HL-60/S4 treated with phorbol 12-myristate 13-acetate at 8.2 ng/mL for 4 days and 3 days (cell line): ENCODE measurements around the gene DCUN1D3.

ENCODE experiments used
- in situ Hi-C: fragments of 300-500 bp; cut with MboI; formaldehyde crosslinking; loops from 2 replicates; pipeline ENCODE4 v1.15.0; 2022; ENCODE audit warnings: low sequenced_read_pairs

The DCUN1D3 gene

DNA sequence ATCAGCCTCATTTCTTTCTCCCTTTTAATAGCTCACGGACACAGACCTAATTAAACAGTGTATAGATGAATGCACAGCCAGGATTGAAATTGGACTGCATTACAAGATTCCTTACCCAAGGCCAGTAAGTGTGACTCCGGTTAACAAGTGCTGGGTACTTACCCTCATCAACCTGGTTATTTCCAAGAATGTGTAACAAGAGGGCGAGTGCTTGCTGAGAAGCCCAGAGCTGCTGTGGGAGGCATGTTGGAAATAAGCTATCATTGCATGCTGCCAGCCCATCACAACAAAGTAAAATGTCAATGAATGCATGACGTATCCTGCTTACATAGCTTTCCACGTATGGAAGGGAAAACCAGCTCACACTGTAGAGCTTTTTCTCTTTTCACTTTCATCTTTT, 19.9 kb upstream of the DCUN1D3 start:
- in situ Hi-C loops = no loop called here

DNA sequence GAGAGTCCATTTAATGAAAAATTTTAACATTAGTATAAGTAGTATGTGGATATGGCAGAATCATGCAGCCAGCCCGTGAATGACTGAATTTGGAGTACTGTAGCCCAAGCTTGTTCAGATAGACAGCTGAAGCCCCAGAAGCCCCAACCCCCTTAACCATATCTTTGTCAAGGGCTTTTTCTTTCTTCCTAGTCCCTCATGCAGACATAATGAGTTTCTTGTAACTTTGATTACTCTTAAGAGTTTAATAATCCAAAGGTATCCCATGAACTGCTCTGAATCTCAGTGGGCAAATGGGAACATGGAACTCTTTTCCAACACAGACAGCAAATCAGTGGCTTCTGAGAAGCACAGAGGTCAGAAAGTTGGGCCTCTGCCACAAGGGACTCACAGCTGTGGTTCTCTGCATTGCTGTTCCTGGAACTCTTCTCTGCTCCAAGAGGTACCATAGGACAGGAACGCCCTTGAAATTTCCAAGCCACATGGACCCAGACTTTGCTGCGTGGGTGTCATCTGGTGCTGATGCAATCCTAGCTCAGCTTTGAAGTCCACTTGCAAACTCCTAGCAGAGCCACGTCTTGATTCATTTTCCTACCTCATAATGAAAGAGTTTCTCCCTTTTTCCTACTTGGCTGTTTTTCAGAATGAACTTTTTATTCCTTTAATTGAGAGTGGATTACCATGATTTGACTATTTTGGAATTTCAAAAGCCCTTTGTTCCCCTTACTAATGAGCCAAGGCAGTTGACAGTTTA, 18.5 kb upstream of the DCUN1D3 start:
- in situ Hi-C loops = no loop called here

DNA sequence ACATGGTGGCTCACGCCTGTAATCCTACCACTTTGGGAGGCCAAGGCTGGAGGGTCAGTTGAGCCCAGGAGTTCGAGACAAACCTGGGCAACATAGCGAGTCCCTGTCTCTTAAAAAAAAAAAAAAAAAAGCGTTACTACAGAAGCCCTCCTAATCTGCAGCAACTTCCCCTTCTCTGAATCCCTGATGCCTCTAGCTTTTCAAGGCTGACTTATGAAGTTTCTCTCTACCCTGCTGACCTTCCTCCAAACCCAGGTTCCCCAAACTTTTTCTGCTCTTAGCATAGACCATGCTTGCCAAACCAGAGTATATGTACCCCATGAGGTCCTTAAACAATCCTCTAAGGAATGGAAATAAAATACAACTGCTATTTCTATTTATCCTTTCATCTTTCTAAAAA, 16.8 kb upstream of the DCUN1D3 start:
- in situ Hi-C loops = no loop called here

DNA sequence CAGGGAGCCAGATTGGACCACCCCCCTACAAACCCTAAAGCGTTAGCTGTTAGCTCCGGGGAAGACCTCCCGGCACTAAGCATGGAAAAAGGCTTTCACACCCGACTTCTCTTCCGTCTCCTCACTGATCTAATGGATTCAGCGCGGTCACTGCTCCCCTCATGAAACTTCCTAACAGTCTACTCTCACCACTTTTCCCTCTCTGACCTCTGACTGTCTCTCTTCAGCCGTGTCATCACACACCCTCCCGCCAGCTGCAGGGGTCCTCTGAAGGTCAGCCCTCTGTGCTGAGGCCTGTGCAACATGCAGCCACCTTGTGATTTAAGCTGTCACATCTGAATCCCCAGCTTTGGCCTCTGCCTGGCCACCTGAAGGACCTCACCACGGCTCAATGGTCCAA, 16.1 kb upstream of the DCUN1D3 start:
- in situ Hi-C loops = no loop called here

DNA sequence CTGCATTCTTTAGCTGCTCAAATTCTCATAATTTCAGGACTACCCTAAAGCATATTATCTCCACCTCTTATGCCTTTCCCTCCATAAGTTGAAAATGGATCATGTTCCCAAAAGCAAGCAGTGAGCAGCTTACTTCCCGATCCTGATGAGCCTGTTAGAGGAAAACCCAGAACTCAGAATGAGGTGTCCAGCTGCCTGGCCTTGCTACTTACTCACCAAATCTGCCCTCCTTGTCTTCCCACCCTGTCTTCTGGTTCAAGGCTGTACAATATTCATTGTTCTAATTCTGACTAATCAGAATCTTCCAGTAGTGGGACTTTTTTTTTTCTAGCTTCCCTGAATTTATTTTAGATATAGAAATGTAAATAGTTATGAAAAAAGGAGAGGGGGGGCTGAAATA, 11.2 kb upstream of the DCUN1D3 start:
- in situ Hi-C loops = no loop called here

DNA sequence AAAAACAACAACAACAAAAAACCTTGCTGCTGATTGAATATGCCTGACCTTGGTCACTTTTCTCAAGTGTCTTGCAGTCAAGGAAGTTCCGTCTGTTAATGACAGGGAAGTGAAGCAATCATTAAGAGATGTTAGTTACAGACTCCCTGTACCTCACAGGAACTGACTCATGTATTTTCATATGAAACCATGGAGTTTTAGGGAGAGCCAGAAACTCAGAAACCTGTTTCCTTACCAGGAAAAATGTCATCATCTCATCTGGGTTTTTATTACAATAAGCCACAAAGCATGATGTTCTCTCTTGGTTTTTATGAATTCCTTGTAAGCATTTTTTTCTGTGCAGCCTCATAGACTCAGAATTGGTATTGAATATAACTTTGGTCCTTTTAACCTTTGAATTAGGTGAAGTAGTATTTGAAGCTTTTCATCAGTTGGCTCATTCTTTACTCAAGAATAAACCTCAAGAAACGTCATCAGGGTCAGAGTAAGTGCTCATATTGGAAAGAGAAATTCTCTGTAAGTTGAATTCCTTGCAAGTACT, 10.7 kb upstream of the DCUN1D3 start:
- in situ Hi-C loops = no loop called here

DNA sequence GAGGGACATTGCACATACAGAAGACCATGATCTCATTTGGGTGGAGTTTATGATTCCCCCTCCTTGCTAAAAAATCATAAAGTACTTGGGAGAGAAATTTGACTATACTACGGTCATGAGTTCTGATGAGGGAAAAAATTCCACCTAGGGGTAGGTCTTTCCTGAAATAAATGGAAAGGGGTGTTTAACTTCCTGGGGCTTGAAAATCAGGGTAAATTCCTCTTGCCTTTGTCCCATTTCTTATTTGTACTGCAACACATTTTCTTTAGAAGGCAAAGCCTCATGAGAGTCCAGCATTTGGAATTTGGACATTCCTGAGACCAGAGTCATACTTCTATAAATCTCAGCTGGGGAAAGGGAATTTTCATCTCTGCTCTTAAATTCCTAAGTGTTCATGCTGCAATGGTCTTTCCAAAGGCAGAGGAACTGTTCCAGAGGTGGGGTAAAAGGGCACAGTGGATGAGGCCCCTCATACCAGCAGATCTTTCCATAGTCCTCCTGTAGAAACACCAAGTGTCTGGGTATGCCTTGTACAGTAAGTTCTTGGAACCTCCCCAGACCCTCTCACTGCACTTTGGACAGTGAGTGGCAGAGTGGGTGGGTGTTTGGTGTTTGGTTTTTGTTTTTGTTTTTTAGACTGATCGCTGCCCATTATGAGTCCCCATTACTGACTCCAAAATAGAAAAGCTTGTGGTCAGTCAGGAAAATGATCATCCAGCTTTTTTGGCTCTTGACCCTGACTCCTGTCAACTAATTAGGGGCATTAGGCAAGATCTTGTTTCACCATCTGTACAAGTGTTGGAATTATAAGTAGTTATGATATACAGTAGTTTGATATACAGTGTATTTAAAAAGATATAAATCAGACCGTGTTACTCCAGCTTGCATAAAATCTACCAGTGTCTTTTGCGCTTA, 6.4 kb upstream of the DCUN1D3 start:
- in situ Hi-C loops = no loop called here

DNA sequence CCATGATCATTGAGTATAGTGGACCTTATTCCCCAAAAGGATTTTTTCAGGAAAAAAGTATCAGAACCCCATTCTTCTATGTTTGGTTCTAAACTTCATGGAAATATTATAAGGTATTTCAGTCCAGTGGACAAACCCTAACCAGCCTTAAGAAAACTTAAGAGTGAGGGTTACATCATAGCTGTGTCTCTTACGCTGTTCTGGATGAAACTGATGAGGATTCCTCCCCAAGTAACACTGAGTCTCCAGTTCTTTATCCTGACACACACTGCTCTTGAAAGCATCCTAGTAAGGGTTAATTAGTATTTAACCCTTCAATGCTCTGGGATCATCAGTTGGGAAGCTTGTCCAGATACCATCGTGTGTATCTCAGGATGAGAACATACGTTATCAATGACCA, 5.4 kb upstream of the DCUN1D3 start:
- in situ Hi-C loops = no loop called here

DNA sequence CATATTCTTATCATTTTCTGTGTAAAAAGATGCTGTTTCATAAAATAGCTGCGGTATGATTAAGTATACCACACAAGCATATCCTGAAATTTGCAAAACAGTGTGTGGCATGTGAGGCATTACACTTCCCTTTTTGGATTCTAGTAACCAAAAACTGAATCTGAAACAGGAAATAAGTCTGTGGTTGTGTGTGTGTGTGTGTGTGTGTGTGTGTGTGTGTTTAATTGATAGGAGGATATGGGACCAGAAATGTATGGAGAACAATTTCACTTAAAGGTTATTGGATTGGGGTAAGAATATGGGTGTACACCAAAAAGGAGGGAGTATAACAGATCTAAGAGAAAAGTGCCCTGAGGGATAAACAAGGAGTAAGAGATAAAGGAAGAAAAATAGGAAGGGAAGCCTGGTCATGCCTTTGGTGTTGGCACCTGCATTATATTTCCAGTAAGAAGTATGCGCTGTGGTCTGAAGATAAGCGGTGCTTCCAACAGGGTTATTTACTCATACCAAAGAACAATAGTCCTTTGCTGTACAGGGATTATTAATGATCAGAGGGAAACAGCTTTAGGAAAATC, 4.4 kb upstream of the DCUN1D3 start:
- in situ Hi-C loops = no loop called here

DNA sequence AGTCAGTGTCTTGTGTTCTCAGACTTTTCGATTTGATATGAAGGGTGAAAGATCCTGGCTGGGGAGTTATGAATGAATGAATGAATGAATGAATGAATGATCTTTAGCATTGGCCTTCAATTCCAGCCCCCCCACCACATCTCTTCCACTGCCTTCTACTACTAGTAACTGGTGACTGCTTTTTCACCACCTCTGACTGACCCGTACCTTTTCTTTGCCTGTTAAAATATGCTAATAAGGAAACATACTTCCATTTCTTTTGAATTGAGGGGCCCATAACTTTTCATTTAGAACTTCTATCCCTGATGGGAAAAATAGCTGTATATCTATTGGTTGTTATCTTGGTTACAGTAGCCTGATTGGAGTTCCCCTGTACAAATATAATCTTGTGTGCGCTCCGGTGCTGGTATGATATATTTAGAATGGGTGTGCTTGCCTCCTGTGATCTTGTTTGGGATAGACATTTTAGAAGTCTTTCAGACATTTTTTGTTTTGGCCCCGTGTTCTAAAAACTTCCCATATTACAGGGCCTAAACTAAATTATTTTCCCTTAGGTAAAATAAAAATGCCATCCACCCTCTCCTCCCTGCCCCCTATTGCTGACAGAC, 3.8 kb upstream of the DCUN1D3 start:
- in situ Hi-C loops = no loop called here

DNA sequence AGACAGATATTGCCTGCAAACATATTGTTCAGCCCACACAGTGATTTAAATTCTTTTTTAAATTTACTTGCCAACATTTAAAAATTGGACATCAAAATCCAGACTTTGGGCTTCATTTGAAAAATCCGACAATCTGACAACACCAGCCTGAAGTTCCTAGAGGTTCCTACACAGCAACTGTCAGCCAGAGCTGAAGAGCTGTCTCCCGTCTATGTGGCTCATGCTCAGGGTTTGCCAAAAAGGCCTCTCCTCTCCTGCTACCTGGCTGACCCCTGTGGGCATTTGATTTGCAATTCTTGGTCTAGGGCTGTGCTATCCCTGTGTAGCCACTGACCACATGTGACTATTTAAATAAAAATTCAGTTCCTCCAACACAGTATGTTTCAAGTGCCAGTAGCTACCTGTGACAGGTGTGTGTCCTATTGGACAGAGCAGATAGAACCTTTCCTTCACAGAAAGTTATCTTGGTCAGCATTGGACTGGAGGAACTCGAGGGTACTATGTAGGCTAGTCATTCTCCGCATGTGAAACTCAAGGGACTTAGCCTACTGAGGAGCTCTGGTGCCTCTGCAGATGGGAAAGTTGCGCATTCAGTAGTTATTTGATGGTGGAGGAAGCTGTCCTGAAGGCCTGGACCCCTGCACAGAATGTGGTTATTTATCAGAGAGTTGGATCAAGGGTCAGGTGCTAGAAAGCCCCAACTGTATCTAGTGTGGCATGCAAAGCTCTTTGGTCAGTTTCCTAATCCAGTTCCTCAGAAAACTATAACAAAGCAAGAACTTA, 3.1 kb upstream of the DCUN1D3 start:
- in situ Hi-C loops = no loop called here

DNA sequence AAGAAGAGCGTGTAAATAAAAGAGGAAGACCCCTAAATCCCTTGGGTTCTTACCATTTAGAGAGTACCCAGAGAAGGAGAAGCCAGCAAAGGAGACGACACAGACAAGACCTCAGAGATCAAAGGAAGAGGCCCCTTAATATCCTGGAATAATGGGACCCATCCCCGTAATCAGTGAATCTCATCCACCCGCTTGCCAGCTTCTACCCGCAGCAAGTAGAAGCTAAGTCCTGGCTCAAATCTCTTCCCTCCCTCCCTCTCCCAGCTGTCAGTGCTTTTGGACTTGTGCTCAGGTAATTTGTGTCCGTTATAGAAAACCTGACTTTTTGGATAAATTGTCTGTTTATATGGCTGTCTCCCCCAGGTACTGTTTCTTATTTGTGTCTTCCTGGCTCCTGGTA, 2.3 kb upstream of the DCUN1D3 start:
- in situ Hi-C loops = no loop called here

DNA sequence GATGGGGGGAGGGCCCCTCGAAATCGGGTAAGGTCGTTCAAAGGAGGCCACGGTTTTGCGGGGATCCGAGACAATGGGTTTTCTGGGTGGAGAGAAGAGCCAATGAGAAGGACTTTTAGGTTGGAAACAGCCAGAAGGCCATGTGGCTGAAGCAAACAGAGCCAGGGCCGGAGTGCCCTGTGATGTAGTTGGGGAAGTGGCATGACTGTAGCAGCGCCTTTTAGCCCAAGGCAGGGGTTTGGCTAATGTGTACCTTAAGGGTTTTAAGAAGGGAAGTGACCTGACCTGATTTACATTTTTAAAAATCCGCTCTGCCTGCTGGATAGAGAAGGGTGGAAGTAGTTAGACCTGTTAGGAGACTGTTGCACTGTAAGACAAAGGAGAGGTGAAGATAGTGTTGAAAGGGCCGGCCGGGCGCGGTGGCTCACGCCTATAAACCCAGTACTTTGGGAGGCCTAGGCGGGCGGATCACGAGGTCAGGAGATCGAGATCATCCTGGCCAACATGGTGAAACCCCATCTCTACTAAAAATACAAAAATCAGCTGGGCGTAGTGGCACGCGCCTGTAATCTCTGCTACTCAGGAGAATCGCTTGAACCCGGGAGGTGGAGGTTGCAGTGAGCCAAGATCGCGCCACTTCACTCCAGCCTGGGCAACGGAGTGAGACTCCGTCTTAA, 1.4 kb upstream of the DCUN1D3 start:
- in situ Hi-C loops = no loop called here

DNA sequence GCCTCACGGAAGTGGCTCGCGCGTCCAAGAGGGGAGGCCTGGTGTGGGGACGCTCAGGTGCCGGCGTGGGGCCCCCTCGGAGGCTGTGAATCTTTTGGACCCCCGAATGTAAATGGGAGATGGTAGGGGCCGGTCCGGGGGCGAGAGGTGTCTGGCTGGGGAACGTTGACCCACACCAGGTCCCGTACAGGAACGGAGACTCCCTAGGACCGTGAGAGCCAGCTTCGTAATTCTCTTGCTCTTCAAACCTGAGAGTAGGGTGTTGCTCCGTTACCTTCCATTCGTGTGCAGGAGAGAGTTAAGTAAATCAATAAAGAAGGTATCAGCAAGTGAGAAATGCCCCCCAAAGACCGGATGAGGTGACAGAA, 894 bp upstream of the DCUN1D3 start:
- in situ Hi-C loops = no loop called here

DNA sequence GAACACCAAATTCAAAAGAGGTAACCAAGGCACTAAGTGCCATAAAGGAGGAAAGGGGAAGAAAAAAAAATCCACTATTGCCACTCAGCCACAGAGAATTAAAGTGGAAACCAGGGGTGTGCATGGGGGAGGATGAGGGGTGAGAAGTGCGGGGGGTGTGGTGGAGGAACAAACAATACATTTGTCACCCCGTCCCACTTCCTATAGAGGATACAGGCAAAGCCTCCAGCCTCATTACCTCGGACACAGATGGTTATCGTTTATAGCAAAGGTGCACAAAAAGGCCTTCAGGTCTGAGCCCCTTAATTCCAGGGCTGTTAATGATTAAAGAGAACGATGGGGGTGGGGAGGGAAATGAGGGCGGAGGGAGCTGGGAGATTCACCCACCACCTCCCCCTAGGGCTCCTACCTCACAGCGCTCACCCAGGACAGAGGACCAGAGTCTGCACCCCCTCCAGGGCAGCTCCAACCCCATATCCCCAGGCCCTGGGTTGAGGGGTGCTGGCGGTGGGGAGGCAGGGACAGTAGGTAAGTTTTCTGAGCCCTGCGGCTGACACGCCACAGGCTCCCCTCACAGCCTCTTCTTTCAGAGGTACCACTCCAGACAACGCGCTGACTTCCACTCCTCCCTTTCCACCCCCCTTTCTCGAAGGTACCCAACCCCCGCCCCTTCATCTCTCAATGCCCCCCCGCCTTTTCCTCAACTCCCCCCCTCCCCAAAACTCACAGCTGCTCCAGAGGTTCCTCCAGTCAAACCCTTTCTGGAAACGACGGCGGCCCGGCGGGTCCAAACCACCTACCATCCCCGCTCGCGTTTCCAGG, 470 bp downstream of the DCUN1D3 start:
- in situ Hi-C loops = no loop called here

DNA sequence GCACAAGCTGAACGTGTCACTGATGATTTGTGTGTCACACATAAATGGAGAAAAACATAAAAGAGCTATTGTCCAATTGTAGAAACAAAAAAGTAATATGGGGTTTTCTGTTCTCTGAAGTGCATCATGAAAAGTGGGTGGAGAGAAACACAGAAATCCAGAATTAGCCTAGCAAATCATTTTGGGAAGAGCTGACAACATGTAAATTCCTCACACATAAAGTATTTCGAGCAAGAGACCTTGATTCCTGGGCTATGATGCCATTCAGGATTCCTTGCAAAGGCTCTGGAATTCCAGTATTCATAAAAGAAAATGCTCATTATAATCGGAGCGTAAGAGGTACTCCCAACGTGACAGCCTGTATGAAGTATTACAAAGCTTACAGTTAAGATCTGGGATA, 1.1 kb downstream of the DCUN1D3 start:
- in situ Hi-C loops = no loop called here

DNA sequence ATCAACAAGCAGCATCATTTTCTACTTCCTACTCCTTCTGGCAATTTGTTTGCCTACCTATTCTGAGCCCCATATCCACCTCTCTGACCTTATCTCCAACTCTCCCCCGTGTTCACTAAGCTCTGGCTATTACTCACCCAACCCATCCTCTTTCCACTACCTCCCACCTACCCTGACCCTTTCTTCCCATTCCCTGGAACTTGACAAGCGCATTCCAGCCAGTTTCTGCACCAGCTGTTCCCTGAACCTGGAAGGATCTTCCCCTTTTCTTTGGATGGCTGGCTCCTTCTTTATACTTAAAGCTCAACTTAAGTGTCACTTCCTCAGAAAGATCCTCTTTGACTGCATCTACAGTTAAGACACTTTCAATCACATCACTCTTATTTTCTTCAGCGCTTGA, 2.2 kb downstream of the DCUN1D3 start:
- in situ Hi-C loops = no loop called here

DNA sequence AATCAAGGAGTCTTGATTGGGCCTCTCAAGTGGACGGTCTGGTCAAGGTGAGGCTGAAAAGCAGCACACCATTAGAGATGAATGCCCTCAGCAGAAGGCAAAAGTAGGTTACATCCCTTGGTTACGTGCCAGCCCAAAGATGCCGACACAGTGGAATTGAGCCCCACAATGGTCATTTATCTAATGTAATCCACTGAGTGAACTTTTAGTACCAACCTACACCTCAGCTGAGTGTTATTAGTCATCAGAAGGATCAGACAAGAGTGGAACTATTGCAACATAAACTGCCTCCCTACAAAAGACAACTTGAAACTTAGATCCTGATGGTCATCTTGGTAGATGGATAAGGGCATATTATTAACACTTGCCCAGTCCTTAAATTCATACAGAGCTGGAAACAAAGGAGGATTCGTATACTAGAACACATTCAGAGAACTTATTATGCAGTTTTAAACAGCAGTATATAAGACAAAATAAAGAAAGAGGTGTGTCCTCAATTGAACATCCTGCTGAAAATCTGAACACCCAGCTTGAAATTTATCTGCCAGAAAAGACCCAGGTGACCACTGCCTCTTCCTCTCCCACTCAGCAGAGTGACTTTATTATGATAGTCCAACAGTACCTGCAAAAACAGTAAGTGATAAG, 2.8 kb downstream of the DCUN1D3 start:
- in situ Hi-C loops = no loop called here

DNA sequence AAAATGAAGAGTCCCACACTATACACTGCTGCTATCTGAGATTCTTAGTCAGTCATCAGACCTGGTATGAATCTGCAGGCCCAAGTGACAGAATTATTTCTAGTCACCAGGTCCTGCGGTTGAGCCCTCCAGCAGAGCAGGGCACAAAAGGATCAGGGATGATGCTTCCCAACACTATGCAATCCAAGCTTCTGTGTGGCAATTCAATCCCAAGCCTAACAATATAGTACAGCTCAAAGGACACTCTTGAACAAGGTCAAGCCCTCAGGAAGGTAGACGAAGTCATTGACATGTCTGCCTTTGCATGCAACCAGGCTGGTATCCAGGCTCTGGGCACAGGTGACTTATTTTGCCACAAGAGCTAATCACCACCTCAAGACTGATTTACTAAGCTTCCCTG, 5.8 kb downstream of the DCUN1D3 start:
- in situ Hi-C loops = no loop called here
